ENCODE measurements around the gene DNPH1.

DNA sequence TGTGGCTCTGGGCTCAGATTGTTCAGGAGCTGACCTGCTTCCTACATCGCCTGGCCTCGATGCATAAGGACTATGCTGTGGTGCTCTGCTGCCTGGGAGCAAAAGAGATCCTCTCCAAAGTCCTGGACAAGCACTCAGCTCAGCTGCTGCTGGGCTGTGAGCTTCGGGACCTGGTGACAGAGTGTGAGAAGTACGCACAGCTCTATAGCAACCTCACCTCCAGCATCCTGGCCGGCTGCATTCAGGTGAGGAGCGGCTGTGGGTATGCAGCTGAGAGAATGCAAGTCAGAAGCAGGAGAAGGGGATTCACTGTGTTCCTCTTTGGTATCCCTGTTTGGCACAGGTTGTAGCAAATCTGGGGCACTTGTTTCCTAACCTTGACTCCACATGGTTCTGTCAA lies 29.4 kb downstream of the DNPH1 start:
- TF ChIP-seq, protein P1, sequence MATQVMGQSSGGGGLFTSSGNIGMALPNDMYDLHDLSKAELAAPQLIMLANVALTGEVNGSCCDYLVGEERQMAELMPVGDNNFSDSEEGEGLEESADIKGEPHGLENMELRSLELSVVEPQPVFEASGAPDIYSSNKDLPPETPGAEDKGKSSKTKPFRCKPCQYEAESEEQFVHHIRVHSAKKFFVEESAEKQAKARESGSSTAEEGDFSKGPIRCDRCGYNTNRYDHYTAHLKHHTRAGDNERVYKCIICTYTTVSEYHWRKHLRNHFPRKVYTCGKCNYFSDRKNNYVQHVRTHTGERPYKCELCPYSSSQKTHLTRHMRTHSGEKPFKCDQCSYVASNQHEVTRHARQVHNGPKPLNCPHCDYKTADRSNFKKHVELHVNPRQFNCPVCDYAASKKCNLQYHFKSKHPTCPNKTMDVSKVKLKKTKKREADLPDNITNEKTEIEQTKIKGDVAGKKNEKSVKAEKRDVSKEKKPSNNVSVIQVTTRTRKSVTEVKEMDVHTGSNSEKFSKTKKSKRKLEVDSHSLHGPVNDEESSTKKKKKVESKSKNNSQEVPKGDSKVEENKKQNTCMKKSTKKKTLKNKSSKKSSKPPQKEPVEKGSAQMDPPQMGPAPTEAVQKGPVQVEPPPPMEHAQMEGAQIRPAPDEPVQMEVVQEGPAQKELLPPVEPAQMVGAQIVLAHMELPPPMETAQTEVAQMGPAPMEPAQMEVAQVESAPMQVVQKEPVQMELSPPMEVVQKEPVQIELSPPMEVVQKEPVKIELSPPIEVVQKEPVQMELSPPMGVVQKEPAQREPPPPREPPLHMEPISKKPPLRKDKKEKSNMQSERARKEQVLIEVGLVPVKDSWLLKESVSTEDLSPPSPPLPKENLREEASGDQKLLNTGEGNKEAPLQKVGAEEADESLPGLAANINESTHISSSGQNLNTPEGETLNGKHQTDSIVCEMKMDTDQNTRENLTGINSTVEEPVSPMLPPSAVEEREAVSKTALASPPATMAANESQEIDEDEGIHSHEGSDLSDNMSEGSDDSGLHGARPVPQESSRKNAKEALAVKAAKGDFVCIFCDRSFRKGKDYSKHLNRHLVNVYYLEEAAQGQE (IDR thresholded peaks at IDR 0.05; ENCODE audit: unreplicated experiment), result no peak
- TF ChIP-seq, protein P2, sequence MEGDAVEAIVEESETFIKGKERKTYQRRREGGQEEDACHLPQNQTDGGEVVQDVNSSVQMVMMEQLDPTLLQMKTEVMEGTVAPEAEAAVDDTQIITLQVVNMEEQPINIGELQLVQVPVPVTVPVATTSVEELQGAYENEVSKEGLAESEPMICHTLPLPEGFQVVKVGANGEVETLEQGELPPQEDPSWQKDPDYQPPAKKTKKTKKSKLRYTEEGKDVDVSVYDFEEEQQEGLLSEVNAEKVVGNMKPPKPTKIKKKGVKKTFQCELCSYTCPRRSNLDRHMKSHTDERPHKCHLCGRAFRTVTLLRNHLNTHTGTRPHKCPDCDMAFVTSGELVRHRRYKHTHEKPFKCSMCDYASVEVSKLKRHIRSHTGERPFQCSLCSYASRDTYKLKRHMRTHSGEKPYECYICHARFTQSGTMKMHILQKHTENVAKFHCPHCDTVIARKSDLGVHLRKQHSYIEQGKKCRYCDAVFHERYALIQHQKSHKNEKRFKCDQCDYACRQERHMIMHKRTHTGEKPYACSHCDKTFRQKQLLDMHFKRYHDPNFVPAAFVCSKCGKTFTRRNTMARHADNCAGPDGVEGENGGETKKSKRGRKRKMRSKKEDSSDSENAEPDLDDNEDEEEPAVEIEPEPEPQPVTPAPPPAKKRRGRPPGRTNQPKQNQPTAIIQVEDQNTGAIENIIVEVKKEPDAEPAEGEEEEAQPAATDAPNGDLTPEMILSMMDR (conservative IDR thresholded peaks at IDR 0.05; ENCODE audit: low read depth in 2 of 2), result no peak
- TF ChIP-seq POLR2AphosphoS5 (IDR thresholded peaks at IDR 0.05; ENCODE audit: low read depth) (no peak), EZH2 (IDR thresholded peaks at IDR 0.05; ENCODE audit: low read depth, unreplicated experiment) (no peak), EZH2phosphoT487 (IDR thresholded peaks at IDR 0.05; ENCODE audit: unreplicated experiment) (no peak), ZNF114 (CRISPR knock-in tag; IDR thresholded peaks at IDR 0.05) (no peak), JUNB (IDR thresholded peaks at IDR 0.05; ENCODE audit: unreplicated experiment) (no peak), NANOG (IDR thresholded peaks at IDR 0.05; ENCODE audit: borderline replicate concordance) (no peak), CREB1 (CRISPR knock-in tag; IDR thresholded peaks at IDR 0.05; ENCODE audit: low read depth) (no peak), STAT1 (IDR thresholded peaks at IDR 0.05; ENCODE audit: unreplicated experiment) (no peak), ZNF331 (CRISPR knock-in tag; IDR thresholded peaks at IDR 0.05; ENCODE audit: low read depth) (no peak)
- TF ChIP-seq, protein P3, sequence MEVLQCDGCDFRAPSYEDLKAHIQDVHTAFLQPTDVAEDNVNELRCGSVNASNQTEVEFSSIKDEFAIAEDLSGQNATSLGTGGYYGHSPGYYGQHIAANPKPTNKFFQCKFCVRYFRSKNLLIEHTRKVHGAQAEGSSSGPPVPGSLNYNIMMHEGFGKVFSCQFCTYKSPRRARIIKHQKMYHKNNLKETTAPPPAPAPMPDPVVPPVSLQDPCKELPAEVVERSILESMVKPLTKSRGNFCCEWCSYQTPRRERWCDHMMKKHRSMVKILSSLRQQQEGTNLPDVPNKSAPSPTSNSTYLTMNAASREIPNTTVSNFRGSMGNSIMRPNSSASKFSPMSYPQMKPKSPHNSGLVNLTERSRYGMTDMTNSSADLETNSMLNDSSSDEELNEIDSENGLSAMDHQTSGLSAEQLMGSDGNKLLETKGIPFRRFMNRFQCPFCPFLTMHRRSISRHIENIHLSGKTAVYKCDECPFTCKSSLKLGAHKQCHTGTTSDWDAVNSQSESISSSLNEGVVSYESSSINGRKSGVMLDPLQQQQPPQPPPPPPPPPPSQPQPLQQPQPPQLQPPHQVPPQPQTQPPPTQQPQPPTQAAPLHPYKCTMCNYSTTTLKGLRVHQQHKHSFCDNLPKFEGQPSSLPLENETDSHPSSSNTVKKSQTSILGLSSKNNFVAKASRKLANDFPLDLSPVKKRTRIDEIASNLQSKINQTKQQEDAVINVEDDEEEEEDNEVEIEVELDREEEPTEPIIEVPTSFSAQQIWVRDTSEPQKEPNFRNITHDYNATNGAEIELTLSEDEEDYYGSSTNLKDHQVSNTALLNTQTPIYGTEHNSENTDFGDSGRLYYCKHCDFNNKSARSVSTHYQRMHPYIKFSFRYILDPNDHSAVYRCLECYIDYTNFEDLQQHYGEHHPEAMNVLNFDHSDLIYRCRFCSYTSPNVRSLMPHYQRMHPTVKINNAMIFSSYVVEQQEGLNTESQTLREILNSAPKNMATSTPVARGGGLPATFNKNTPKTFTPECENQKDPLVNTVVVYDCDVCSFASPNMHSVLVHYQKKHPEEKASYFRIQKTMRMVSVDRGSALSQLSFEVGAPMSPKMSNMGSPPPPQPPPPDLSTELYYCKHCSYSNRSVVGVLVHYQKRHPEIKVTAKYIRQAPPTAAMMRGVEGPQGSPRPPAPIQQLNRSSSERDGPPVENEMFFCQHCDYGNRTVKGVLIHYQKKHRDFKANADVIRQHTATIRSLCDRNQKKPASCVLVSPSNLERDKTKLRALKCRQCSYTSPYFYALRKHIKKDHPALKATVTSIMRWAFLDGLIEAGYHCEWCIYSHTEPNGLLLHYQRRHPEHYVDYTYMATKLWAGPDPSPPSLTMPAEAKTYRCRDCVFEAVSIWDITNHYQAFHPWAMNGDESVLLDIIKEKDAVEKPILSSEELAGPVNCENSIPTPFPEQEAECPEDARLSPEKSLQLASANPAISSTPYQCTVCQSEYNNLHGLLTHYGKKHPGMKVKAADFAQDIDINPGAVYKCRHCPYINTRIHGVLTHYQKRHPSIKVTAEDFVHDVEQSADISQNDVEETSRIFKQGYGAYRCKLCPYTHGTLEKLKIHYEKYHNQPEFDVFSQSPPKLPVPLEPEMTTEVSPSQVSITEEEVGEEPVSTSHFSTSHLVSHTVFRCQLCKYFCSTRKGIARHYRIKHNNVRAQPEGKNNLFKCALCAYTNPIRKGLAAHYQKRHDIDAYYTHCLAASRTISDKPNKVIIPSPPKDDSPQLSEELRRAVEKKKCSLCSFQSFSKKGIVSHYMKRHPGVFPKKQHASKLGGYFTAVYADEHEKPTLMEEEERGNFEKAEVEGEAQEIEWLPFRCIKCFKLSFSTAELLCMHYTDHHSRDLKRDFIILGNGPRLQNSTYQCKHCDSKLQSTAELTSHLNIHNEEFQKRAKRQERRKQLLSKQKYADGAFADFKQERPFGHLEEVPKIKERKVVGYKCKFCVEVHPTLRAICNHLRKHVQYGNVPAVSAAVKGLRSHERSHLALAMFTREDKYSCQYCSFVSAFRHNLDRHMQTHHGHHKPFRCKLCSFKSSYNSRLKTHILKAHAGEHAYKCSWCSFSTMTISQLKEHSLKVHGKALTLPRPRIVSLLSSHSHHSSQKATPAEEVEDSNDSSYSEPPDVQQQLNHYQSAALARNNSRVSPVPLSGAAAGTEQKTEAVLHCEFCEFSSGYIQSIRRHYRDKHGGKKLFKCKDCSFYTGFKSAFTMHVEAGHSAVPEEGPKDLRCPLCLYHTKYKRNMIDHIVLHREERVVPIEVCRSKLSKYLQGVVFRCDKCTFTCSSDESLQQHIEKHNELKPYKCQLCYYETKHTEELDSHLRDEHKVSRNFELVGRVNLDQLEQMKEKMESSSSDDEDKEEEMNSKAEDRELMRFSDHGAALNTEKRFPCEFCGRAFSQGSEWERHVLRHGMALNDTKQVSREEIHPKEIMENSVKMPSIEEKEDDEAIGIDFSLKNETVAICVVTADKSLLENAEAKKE (CRISPR knock-in tag; IDR thresholded peaks at IDR 0.05), result no peak
- TF ChIP-seq, protein P4, sequence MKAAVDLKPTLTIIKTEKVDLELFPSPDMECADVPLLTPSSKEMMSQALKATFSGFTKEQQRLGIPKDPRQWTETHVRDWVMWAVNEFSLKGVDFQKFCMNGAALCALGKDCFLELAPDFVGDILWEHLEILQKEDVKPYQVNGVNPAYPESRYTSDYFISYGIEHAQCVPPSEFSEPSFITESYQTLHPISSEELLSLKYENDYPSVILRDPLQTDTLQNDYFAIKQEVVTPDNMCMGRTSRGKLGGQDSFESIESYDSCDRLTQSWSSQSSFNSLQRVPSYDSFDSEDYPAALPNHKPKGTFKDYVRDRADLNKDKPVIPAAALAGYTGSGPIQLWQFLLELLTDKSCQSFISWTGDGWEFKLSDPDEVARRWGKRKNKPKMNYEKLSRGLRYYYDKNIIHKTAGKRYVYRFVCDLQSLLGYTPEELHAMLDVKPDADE (IDR thresholded peaks at IDR 0.05), result no peak
